Fibroblast of lung (primary cell): Measurements from ENCODE around the gene ZBTB16. TPM values are rescaled to one million over a fixed set of nuclear protein-coding genes. Genes with fewer than 3 reads are reported as not detected.

Source experiments
- DNase-seq, 2 donors: peaks; one replicate each; pipeline versions ENCODE4 v3.0.0 to v3.0.0-alpha.2; 2010; ENCODE audit warnings: low read depth in 2 of 2
- H2AFZ ChIP-seq: 2 replicates; pipeline ENCODE4 v1.5.1; 2012; ENCODE audit warnings: low read length, control low read depth, inconsistent platforms
- H3K27ac ChIP-seq: 2 replicates; pipeline ENCODE4 v1.5.1; 2011; ENCODE audit warnings: low read length, control low read depth; ENCODE audit not compliant: insufficient read depth
- H3K27me3 ChIP-seq: 2 replicates; pipeline ENCODE4 v1.5.1; 2011; ENCODE audit warnings: mild to moderate bottlenecking, low read length; ENCODE audit not compliant: control insufficient read depth, insufficient read depth
- H3K36me3 ChIP-seq: 2 replicates; pipeline ENCODE4 v1.5.1; 2011; ENCODE audit warnings: low read length; ENCODE audit not compliant: control insufficient read depth, insufficient read depth
- H3K4me1 ChIP-seq: 2 replicates; pipeline ENCODE4 v1.5.1; 2011; ENCODE audit warnings: low read length; ENCODE audit not compliant: control insufficient read depth, insufficient read depth; ENCODE audit errors: extremely low read depth
- H3K4me2 ChIP-seq: 2 replicates; pipeline ENCODE4 v1.5.1; 2011; ENCODE audit warnings: low read length, control low read depth; ENCODE audit not compliant: insufficient read depth; ENCODE audit errors: extremely low read depth
- H3K4me3 ChIP-seq, 4 experiments: fragments of 200-600 bp in 1 of 4; sonication (generic) in 1 of 4; replicated peaks in 1 of 4; 2 replicates each; pipeline ENCODE4 v1.5.1; 2011 to 2016; ENCODE audit warnings: low read length in 4 of 4, low read depth in 3 of 4, mild to moderate bottlenecking in 3 of 4, control low read depth in 2 of 4, inconsistent platforms in 1 of 4, mixed read lengths in 1 of 4; ENCODE audit not compliant: insufficient read depth in 1 of 4; ENCODE audit errors: control extremely low read depth in 1 of 4
- H3K79me2 ChIP-seq: 2 replicates; pipeline ENCODE4 v1.5.1; 2012; ENCODE audit warnings: mild to moderate bottlenecking, low read length, inconsistent platforms; ENCODE audit not compliant: control insufficient read depth, insufficient read depth
- H3K9ac ChIP-seq: 2 replicates; pipeline ENCODE4 v1.5.1; 2011; ENCODE audit warnings: mild to moderate bottlenecking, low read length, control low read depth; ENCODE audit not compliant: insufficient read depth
- H3K9me3 ChIP-seq: 2 replicates; pipeline ENCODE4 v1.5.1; 2012; ENCODE audit warnings: low read depth, low read length; ENCODE audit not compliant: control insufficient read depth, insufficient read depth
- H4K20me1 ChIP-seq: 2 replicates; pipeline ENCODE4 v1.5.1; 2011; ENCODE audit warnings: low read length; ENCODE audit not compliant: control insufficient read depth, insufficient read depth; ENCODE audit errors: extremely low read depth
- EZH2 ChIP-seq: IDR thresholded peaks from 2 replicates; pipeline ENCODE4 v1.5.1; 2012; ENCODE audit warnings: low read length, control low read depth, mild to moderate bottlenecking; ENCODE audit errors: missing control alignments
- polyA plus RNA-seq, 2 donors: library from polyadenylated mRNA; depleted of rRNA in 1 of 2; stranded (reverse) in 1 of 2; unstranded in 1 of 2; fragments of >200 nt; gene quantifications; 2 replicates each; pipeline ENCODE4 v1.2.1, GENCODE V29; 2011 to 2012; ENCODE audit warnings: missing spikeins in 1 of 2
- total RNA-seq: library from RNA; depleted of rRNA; stranded (reverse); fragments of >200 nt; gene quantifications from 2 replicates; pipeline ENCODE4 v1.2.1, GENCODE V29; 2014
- TF ChIP-seq, protein P1 (sequence below), 2 donors: IDR thresholded peaks in 1 of 2; conservative IDR thresholded peaks in 1 of 2; 1 replicate in 1 of 2; 2 replicates in 1 of 2; pipeline ENCODE4 v1.5.1; 2011 to 2012; ENCODE audit warnings: low read length in 2 of 2, control low read depth in 1 of 2, inconsistent platforms in 1 of 2, low read depth in 1 of 2, mild to moderate bottlenecking in 1 of 2

Gene ZBTB16
- total and polyA plus RNA-seq, 2 donors (not counting 1 experiment from before 2014, with no cell fraction given), result not detected

DNA sequence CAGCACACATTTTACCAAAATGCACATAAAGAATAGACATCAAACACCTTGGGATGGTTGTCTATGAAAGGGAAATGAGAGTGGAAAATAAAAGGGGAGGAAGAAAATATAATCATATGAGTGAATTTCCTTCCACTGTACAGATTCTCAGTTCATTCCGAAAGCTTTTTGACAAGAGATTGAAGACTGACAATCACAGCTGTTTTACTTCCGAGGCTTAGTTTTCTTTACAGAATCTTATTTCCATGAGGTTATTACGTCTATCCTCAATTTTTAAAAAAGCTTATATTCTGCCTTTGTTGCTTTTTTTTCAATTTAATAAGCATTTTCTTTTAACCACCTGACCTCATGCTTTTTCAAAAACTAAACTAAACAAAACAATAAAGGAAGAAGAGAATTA lies 223.9 kb downstream of the ZBTB16 start:
- Histone ChIP-seq H3K27ac (no peak overlapping the region), H3K4me1 (peaks cover 9% of the 10 kb centered on the region), H3K9ac (no peak overlapping the region), H3K27me3 (no peaks in the 10 kb centered on the region), H3K79me2 (no peaks in the 10 kb centered on the region), H3K9me3 (no peaks in the 10 kb centered on the region), H3K4me2 (no peak overlapping the region), H4K20me1 (no peaks in the 10 kb centered on the region), H2AFZ (no peak overlapping the region), H3K4me3 (no peak overlapping the region), H3K36me3 (no peaks in the 10 kb centered on the region)
- TF ChIP-seq, protein P1, sequence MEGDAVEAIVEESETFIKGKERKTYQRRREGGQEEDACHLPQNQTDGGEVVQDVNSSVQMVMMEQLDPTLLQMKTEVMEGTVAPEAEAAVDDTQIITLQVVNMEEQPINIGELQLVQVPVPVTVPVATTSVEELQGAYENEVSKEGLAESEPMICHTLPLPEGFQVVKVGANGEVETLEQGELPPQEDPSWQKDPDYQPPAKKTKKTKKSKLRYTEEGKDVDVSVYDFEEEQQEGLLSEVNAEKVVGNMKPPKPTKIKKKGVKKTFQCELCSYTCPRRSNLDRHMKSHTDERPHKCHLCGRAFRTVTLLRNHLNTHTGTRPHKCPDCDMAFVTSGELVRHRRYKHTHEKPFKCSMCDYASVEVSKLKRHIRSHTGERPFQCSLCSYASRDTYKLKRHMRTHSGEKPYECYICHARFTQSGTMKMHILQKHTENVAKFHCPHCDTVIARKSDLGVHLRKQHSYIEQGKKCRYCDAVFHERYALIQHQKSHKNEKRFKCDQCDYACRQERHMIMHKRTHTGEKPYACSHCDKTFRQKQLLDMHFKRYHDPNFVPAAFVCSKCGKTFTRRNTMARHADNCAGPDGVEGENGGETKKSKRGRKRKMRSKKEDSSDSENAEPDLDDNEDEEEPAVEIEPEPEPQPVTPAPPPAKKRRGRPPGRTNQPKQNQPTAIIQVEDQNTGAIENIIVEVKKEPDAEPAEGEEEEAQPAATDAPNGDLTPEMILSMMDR (conservative IDR thresholded peaks at IDR 0.05 in 1 of 2, IDR thresholded peaks at IDR 0.05 in 1 of 2; ENCODE audit: low read depth in 1 of 2, low read length in 2 of 2), result no peak
- TF ChIP-seq EZH2, result no peak
- no peak for DNase-seq

DNA sequence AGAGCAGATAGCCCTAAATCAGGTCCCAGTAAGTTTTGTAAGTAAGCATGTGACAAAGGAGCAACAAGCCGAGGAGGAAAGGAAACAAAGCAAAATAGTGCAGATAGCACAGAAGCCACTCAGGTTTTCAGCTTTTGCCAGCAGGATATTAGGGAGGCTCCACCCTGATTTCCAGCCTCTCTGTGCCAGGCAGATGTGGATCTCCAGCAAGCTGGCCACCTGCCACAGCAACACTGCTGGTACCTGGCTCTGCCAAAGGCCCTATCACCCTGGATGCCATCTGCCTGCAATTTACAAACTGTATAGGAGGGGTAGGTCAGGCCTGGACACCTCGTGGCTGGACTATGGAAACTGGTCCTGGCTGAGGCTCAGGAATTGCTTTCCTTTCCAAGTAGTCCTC lies 224.5 kb downstream of the ZBTB16 start:
- Histone ChIP-seq H3K4me1 (peaks cover 9% of the 10 kb centered on the region), H3K36me3 (no peaks in the 10 kb centered on the region), H3K27me3 (no peaks in the 10 kb centered on the region), H3K79me2 (no peaks in the 10 kb centered on the region), H3K27ac (no peak overlapping the region), H3K4me3 (no peak overlapping the region), H3K9me3 (no peaks in the 10 kb centered on the region), H3K4me2 (no peak overlapping the region), H2AFZ (no peak overlapping the region), H3K9ac (no peak overlapping the region), H4K20me1 (no peaks in the 10 kb centered on the region)
- TF ChIP-seq EZH2, result no peak
- TF ChIP-seq, protein P1 (conservative IDR thresholded peaks at IDR 0.05 in 1 of 2, IDR thresholded peaks at IDR 0.05 in 1 of 2; ENCODE audit: low read depth in 1 of 2, low read length in 2 of 2), result no peak
- no peak for DNase-seq

DNA sequence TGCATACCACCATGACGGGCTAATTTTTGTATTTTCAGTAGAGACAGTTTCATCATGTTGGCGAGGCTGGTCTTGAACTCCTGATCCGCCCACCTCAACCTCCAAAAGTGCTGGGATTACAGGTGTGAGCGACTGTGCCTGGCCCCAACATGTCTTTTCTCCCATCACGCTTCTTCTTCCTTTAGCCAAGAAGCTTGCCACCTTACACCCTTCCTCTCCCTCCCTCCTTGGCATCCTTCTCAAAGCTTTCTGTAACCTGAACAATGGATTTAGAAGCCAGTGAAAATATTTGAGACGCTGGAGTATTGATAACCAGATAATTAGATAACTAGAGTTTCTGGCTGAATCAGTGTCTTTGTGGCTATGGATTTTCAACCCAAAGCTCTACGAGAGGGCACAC lies 225.4 kb downstream of the ZBTB16 start:
- no peaks in the 10 kb centered on the region for H3K36me3 ChIP-seq
- no peak overlapping the region for H3K27ac ChIP-seq
- peaks cover 9% of the 10 kb centered on the region for H3K4me1 ChIP-seq
- TF ChIP-seq EZH2, result no peak
- TF ChIP-seq, protein P1 (conservative IDR thresholded peaks at IDR 0.05 in 1 of 2, IDR thresholded peaks at IDR 0.05 in 1 of 2; ENCODE audit: low read depth in 1 of 2, low read length in 2 of 2), result no peak
- no peaks in the 10 kb centered on the region for H3K27me3 ChIP-seq
- H2AFZ ChIP-seq, result no peak overlapping the region
- H4K20me1 ChIP-seq, result no peaks in the 10 kb centered on the region
- no peak overlapping the region for H3K4me2 ChIP-seq
- no peak for DNase-seq
- no peak overlapping the region for H3K9ac ChIP-seq
- H3K79me2 ChIP-seq, result no peaks in the 10 kb centered on the region
- H3K4me3 ChIP-seq, result no peak overlapping the region
- H3K9me3 ChIP-seq, result no peaks in the 10 kb centered on the region
